ENCODE measurements around the gene RBM20.
A peak's percentile ranks its signal among the peaks of the same experiment; 100 is the strongest.

RBM20 gene

GRCh38 chr10:110812583-110812982 is 168.4 kb downstream of the RBM20 start:
- DNase-seq (ENCODE audit: insufficient read length, low spot score) (no peak), FAIRE-seq (no peak)
- TF ChIP-seq CTCF (IDR thresholded peaks at IDR 0.05; ENCODE audit: insufficient read depth, missing control alignments): no peak

GRCh38 chr10:110813743-110814472 is 169.8 kb downstream of the RBM20 start:
- TF ChIP-seq CTCF (IDR thresholded peaks at IDR 0.05; ENCODE audit: insufficient read depth, missing control alignments): no peak

GRCh38 chr10:110815354-110816004 is 171.3 kb downstream of the RBM20 start:
- FAIRE-seq: no peak
- no peak for DNase-seq (ENCODE audit: insufficient read length, low spot score)
- TF ChIP-seq CTCF (IDR thresholded peaks at IDR 0.05; ENCODE audit: insufficient read depth, missing control alignments): no peak

More at GRCh38 chr10:110813743-110814472, 169.8 kb downstream of the RBM20 start:
- FAIRE-seq: no peak
- no peak for DNase-seq (ENCODE audit: insufficient read length, low spot score)

- DNase-seq (ENCODE audit: insufficient read length, low spot score) (no peak), FAIRE-seq (no peak)
- TF ChIP-seq CTCF (IDR thresholded peaks at IDR 0.05; ENCODE audit: insufficient read depth, missing control alignments): no peak
Measured at GRCh38 chr10:110817614-110818013, 173.5 kb downstream of the RBM20 start.

GRCh38 chr10:110818311-110819256 is 174.4 kb downstream of the RBM20 start:
- DNase-seq (ENCODE audit: insufficient read length, low spot score) (no peak), FAIRE-seq (no peak)
- TF ChIP-seq CTCF (IDR thresholded peaks at IDR 0.05; ENCODE audit: insufficient read depth, missing control alignments): peak; percentile 24

- no peak for FAIRE-seq
- TF ChIP-seq CTCF (IDR thresholded peaks at IDR 0.05; ENCODE audit: insufficient read depth, missing control alignments): no peak
- DNase-seq (ENCODE audit: insufficient read length, low spot score): no peak
Measured at GRCh38 chr10:110820321-110820814, 176.2 kb downstream of the RBM20 start.

Data from D721Med (cell line).